Neural cell (in vitro differentiated cells): Measurements from ENCODE around the gene BABAM2.
"Not testable (repeated sequence)": the region's sequence is repeated elsewhere in the genome, so short reads cannot be mapped to it uniquely, and the experiment has no call there.

Source experiments
- CTCF ChIP-seq: fragments of 450-650 bp; IDR thresholded peaks from 2 replicates; pipeline ENCODE4 v1.5.1; 2014; ENCODE audit warnings: antibody characterized with exemption, mild to moderate bottlenecking, moderate library complexity; ENCODE audit not compliant: poor library complexity, severe bottlenecking
- EZH2 ChIP-seq: fragments of 200-600, 300-800 bp; shearing (Covaris generic), sonication (generic); IDR thresholded peaks from 2 replicates; pipeline ENCODE4 v1.6.1; 2014; ENCODE audit warnings: antibody characterized with exemption, low read length, borderline replicate concordance, mild to moderate bottlenecking; ENCODE audit not compliant: insufficient read depth, poor library complexity, severe bottlenecking
- POLR2AphosphoS5 ChIP-seq: IDR thresholded peaks from 2 replicates; pipeline ENCODE4 v1.6.1; 2012
- RAD21 ChIP-seq: fragments of 450-650 bp; conservative IDR thresholded peaks from 2 replicates; pipeline ENCODE4 v1.6.1; 2014; ENCODE audit warnings: antibody characterized with exemption, mild to moderate bottlenecking, moderate library complexity
- REST ChIP-seq: IDR thresholded peaks from 2 replicates; pipeline ENCODE4 v1.6.1; 2012; ENCODE audit warnings: borderline replicate concordance
- TAF1 ChIP-seq: IDR thresholded peaks from 2 replicates; pipeline ENCODE4 v1.6.1; 2012; ENCODE audit warnings: low read depth

DNA sequence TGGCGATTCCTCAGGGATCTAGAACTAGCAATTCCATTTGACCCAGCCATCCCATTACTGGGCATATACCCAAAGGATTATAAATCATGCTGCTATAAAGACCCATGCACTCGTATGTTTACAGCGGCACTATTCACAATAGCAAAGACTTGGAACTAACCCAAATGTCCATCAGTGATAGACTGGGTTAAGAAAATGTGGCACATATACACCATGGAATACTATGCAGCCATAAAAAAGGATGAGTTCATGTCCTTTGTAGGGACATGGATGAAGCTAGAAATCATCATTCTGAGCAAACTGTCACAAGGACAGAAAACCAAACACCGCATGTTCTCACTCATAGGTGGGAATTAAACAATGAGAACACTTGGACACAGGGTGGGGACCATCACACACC is 481.2 kb downstream of the BABAM2 start:
- TF ChIP-seq CTCF, EZH2, POLR2AphosphoS5, RAD21, REST, TAF1: not testable (repeated sequence)
